HG03280 (cell line): ENCODE measurements around the gene COX18.

Experiments used
- ATAC-seq: cut with Tn5 transposase; IDR thresholded peaks from one replicate; pipeline ENCODE4 v1.9.1; 2021; ENCODE audit warnings: mild to moderate bottlenecking, moderate library complexity; ENCODE audit not compliant: unreplicated experiment

COX18 gene

GRCh38 chr4:73053974-73054480, 15.5 kb downstream of the COX18 start:
- no peak for ATAC-seq

GRCh38 chr4:73053076-73053475, 16.4 kb downstream of the COX18 start:
- ATAC-seq: no peak

- no peak for ATAC-seq
These were observed 17.9 kb downstream of the COX18 start for GRCh38 chr4:73051625-73052024.

GRCh38 chr4:73045879-73046278, 23.6 kb downstream of the COX18 start:
- no peak for ATAC-seq

GRCh38 chr4:73037057-73037456, 32.5 kb downstream of the COX18 start:
- no peak for ATAC-seq

DNA sequence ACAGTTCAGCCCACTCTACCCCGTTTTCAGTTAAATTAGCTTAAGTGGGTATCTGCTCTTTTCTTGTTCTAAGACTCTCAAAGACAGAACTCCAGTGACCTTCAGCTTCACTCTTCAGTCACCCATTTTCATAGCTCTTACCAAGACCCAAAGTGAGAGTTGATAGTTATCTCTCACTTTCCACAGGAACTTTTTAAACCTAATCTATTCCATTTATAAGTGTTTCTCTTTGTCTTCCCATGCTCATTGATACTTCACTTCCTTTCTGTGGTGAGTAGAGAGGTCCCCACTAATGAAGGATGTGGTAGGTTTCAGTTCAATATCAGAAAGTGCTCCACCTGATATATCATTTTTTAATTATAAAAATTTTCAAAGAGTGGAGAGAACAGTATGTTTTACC, 33.4 kb downstream of the COX18 start:
- ATAC-seq: no peak

DNA sequence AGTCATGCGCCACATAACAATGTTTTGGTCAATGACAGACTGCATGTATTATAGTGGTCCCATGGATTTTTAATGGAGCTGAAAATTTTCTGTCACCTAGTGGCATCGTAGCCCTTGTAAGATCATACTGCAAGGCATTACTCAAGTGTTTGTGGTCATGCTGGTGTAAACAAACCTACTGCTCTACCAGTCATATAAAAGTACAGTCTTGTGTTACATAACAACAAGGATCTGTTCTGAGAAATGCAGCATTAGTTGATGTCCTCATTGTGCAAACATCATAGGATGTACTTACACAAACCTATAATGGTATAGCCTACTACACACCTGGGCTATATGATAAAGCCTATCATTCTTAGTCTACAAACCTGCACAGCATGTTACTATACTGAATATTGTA, 34.6 kb downstream of the COX18 start:
- no peak for ATAC-seq

DNA sequence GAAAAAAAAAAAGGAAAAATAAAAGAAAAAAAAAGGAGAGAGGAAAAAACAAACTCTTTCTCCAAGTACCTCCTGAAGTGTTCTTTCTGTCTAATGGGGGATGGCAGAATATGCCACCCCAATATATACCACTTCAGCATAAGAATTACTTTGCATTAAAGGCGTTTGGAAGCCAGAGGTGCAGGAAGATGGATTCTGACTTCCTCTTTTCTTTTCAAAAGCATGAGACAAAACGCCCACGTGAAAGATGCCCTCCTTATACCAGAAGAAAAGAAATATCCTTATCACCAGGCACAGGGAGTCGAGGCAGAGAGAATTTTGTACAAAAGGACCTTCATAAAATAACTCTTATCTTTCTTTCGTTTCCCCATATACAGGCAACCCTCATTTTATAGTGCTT, 40.9 kb downstream of the COX18 start:
- ATAC-seq: no peak

DNA sequence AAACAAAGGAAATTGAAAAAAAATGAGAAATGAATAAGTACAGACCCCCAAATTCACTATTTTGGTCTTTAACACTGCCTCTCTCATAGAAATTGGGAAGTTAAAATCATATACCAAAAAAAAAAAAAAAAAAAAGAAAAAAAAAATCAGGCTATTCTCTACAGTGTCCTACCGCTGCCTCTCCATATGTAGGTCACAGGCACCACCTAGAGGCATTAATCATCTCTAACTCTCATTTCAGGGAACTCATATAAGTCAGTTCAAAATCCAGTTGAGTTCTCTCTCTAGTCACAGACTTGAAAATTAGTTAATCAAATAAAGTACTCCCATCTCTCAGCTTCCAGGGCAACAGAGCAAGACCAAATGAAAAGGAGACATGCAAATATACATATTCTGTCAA, 47.9 kb downstream of the COX18 start:
- peak; percentile 65 for ATAC-seq

DNA sequence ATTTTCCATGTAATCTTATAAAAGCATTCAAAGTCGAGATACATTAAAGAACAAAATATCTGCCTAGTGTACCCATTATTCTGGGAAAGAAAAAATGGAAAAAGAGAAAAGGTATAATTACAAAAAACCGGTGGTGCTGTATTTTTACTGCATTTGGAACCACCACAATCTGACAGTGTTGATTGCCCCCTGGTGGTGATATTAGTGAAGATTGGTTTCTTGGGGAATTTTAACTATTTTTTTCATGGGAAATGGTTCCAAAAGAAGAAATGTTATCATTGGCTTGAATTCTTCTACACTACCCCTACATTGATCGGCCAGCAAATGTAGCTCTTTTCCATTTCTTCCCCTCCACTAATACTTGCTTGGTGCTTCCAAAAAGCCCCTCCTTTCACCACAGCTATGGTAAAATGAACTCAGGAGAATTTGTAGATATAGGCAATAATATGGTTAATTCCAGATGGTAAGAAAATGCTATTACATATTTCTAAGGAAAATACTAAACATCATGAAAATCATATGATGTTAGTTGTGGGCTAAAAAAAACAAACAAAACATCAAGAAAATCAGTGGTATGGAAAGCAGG, 50.0 kb downstream of the COX18 start:
- ATAC-seq: no peak

- no peak for ATAC-seq
These were observed 50.9 kb downstream of the COX18 start for GRCh38 chr4:73018595-73018994.

DNA sequence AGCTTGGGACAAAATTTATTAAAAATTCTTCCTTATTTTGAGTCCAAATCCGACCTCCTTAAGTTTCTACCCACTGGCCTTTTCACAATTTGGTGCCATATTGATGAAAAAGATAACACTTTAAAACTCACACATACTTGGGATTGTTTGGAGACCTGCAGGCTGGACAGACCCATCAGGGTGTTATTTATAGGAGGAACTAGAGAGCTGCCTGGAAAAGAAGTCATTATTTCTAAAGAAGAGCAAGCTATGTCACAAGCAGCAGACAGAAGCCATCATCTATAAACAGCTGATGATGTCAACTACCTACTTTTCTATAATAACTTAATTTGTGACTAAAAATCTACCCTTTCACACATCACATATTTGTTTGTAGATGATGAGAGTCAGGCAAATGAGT, 56.2 kb downstream of the COX18 start:
- no peak for ATAC-seq

DNA sequence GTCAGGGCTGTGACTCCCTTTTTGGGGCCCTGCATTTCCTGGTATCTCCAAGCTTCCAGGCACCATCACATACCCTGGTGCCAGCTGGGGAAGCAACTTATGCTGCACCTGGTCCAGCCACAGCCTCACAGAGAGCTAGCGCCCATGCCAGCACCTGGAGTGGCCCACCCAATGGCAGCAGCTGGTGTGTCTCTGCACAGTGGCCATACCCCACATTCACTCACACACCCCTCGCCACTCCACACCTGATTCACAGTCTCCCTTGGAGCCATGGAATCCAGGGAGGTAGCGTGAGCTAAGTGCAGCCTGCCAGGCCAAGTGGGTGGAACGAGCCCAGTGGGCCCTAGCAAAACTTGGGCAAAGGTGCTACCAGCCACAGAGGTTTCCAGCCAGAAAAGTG, 56.8 kb downstream of the COX18 start:
- no peak for ATAC-seq

GRCh38 chr4:73011629-73011985, 57.9 kb downstream of the COX18 start:
- ATAC-seq: no peak

- ATAC-seq: no peak
These were observed 58.5 kb downstream of the COX18 start for GRCh38 chr4:73010789-73011628.

- ATAC-seq: no peak
These were observed 61.9 kb downstream of the COX18 start for GRCh38 chr4:73007526-73008100.

GRCh38 chr4:73006286-73006990, 63.1 kb downstream of the COX18 start:
- peak; percentile 76 for ATAC-seq

DNA sequence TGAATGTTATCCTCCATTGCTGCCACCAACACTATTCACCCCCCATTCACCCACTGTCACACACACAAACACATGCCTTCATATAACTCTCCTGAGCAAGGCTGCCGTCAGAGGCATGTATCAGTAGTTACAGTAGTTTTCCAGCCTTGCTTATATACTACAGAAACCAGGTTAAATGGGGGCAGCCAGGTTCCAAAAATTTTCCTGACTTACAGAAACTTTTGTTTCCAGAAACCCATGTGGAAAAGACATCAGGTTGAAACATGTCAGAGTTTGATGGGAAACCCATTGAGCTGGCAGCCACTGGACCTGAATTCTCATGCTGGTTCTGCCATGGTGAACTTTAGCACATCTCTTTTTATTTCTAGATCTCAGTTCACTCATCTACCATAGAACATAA, 64.0 kb downstream of the COX18 start:
- ATAC-seq: no peak
